WTC11 (cell line): Measurements from ENCODE around the gene ALOX15B. TPM values are rescaled to one million over a fixed set of nuclear protein-coding genes. Genes with fewer than 3 reads are reported as not detected.

Source experiments
- ATAC-seq: fragments of 200-7000 bp; cut with Tn5 transposase; 2 replicates; pipeline ENCODE4 v1.10.0; 2021; ENCODE audit warnings: mild to moderate bottlenecking, moderate library complexity
- CTCF ChIA-PET: fragments of 300-600 bp; sonication (Branson Sonifier 250); formaldehyde crosslinking; loops from one replicate; lab custom pipeline; 2021; ENCODE audit warnings: antibody characterized with exemption; lab: Charles Lee
- POLR2A ChIA-PET: fragments of 350-600 bp; sonication (Branson Sonifier 250); formaldehyde crosslinking; loops from one replicate; lab custom pipeline; 2021; ENCODE audit warnings: antibody characterized with exemption; lab: Charles Lee
- DNase-seq: peaks from one replicate; pipeline ENCODE4 v3.0.0; 2021; ENCODE audit warnings: low spot score
- H3K27ac Mint-ChIP-seq: 2 replicates; pipeline ENCODE4 v1.8.0; 2021; ENCODE audit warnings: mixed read lengths
- H3K27me3 Mint-ChIP-seq: 2 replicates; pipeline ENCODE4 v1.8.0; 2021; ENCODE audit warnings: low read depth, mild to moderate bottlenecking, moderate library complexity, mixed read lengths
- H3K36me3 Mint-ChIP-seq: 2 replicates; pipeline ENCODE4 v1.8.0; 2021; ENCODE audit warnings: mixed read lengths
- H3K4me1 Mint-ChIP-seq: 2 replicates; pipeline ENCODE4 v1.8.0; 2022; ENCODE audit warnings: mixed read lengths
- H3K4me3 Mint-ChIP-seq: 2 replicates; pipeline ENCODE4 v1.8.0; 2021; ENCODE audit warnings: mild to moderate bottlenecking, moderate library complexity, mixed read lengths
- H3K9me3 Mint-ChIP-seq: 2 replicates; pipeline ENCODE4 v1.8.0; 2021; ENCODE audit warnings: mixed read lengths
- CBFB ChIP-seq: sonication (generic); formaldehyde crosslinking; IDR thresholded peaks from 2 replicates; pipeline ENCODE4 v1.8.1; 2022; ENCODE audit warnings: mild to moderate bottlenecking, low read depth, missing genetic modification reagents
- FOXP4 ChIP-seq: sonication (generic); formaldehyde crosslinking; IDR thresholded peaks from 2 replicates; pipeline ENCODE4 v1.8.0; 2022; ENCODE audit warnings: mild to moderate bottlenecking, missing genetic modification reagents
- GABPB1 ChIP-seq: sonication (generic); formaldehyde crosslinking; IDR thresholded peaks from 2 replicates; pipeline ENCODE4 v1.8.1; 2023; ENCODE audit warnings: mild to moderate bottlenecking, missing genetic modification reagents
- HMGXB4 ChIP-seq: sonication (generic); formaldehyde crosslinking; IDR thresholded peaks from 2 replicates; pipeline ENCODE4 v1.8.1; 2023; ENCODE audit warnings: mild to moderate bottlenecking, moderate library complexity, missing genetic modification reagents
- MAX ChIP-seq: sonication (generic); formaldehyde crosslinking; IDR thresholded peaks from 2 replicates; pipeline ENCODE4 v1.8.0; 2022; ENCODE audit warnings: mild to moderate bottlenecking, missing genetic modification reagents
- PRDM15 ChIP-seq: sonication (generic); formaldehyde crosslinking; IDR thresholded peaks from 2 replicates; pipeline ENCODE4 v1.8.0; 2022; ENCODE audit warnings: missing genetic modification reagents
- SMAD3 ChIP-seq: sonication (generic); formaldehyde crosslinking; IDR thresholded peaks from 2 replicates; pipeline ENCODE4 v1.8.0; 2022; ENCODE audit warnings: missing genetic modification reagents, mild to moderate bottlenecking, borderline replicate concordance
- TEAD1 ChIP-seq: sonication (generic); formaldehyde crosslinking; IDR thresholded peaks from 2 replicates; pipeline ENCODE4 v1.8.0; 2022; ENCODE audit warnings: mild to moderate bottlenecking, missing genetic modification reagents
- ZBTB43 ChIP-seq: sonication (generic); formaldehyde crosslinking; IDR thresholded peaks from 2 replicates; pipeline ENCODE4 v1.8.1; 2023; ENCODE audit warnings: mild to moderate bottlenecking, missing genetic modification reagents
- ZNF219 ChIP-seq: sonication (generic); formaldehyde crosslinking; IDR thresholded peaks from 2 replicates; pipeline ENCODE4 v1.8.0; 2023; ENCODE audit warnings: missing genetic modification reagents, mild to moderate bottlenecking, borderline replicate concordance
- ZNF263 ChIP-seq: sonication (generic); formaldehyde crosslinking; IDR thresholded peaks from 2 replicates; pipeline ENCODE4 v1.8.1; 2022; ENCODE audit warnings: low read depth, mild to moderate bottlenecking, moderate library complexity, missing genetic modification reagents
- ZNF281 ChIP-seq: sonication (generic); formaldehyde crosslinking; IDR thresholded peaks from 2 replicates; pipeline ENCODE4 v1.8.0; 2023; ENCODE audit warnings: mild to moderate bottlenecking, missing genetic modification reagents
- ZNF317 ChIP-seq: sonication (generic); formaldehyde crosslinking; IDR thresholded peaks from 2 replicates; pipeline ENCODE4 v1.8.1; 2023; ENCODE audit warnings: low read depth, mild to moderate bottlenecking, moderate library complexity, missing genetic modification reagents, borderline replicate concordance
- ZNF532 ChIP-seq: fragments of 250-450 bp; sonication (Bioruptor Pico); IDR thresholded peaks from 2 replicates; pipeline ENCODE4 v1.9.0; 2021; ENCODE audit warnings: mild to moderate bottlenecking, borderline replicate concordance
- total RNA-seq: library from RNA; stranded (reverse); gene quantifications from 3 replicates; pipeline ENCODE4 v1.2.3, GENCODE V29; 2021

Gene ALOX15B
- total RNA-seq, 1 experiment from 2014 or later = 0.22 TPM

GRCh38 chr17:8091033-8091687, 52.3 kb downstream of the ALOX15B start (continued):
- no peak for TF ChIP-seq ZNF532
- TF ChIP-seq PRDM15 (CRISPR knock-in tag) = no peak
- TF ChIP-seq ZNF219 (CRISPR knock-in tag) = no peak
- TF ChIP-seq GABPB1 (CRISPR knock-in tag) = no peak
- TF ChIP-seq ZNF317 (CRISPR knock-in tag) = no peak
- TF ChIP-seq FOXP4 (CRISPR knock-in tag) = no peak
- TF ChIP-seq SMAD3 (CRISPR knock-in tag) = no peak
- TF ChIP-seq CBFB (CRISPR knock-in tag) = no peak
- no peak for TF ChIP-seq ZNF263 (CRISPR knock-in tag)

GRCh38 chr17:8095361-8095760, 56.5 kb downstream of the ALOX15B start:
- TF ChIP-seq MAX (CRISPR knock-in tag) = no peak
- no peak for TF ChIP-seq ZBTB43 (CRISPR knock-in tag)
- no peak for TF ChIP-seq FOXP4 (CRISPR knock-in tag)
- TF ChIP-seq TEAD1 = no peak
- TF ChIP-seq ZNF281 = no peak
- no peak for TF ChIP-seq HMGXB4 (CRISPR knock-in tag)
- Mint-ChIP-seq H3K27ac (no peak overlapping the region), H3K9me3 (no peaks in the 10 kb centered on the region), H3K4me3 (no peak overlapping the region), H3K36me3 (no peaks in the 10 kb centered on the region), H3K27me3 (peaks cover 25% of the 10 kb centered on the region), H3K4me1 (peaks cover 11% of the 10 kb centered on the region)
- ChIA-PET POLR2A (no interaction called here), CTCF (interaction anchor here (1.1 to 5.5 kb wide), 5 partner anchors 12 to 24 kb away, joined by 4 to 127 read pairs (median 56); partner anchors contain the start of gene ALOXE3)
- DNase-seq (no peak), ATAC-seq (no peak)
